Activated naive CD4-positive, alpha-beta T cell treated with anti-CD3 and anti-CD28 coated beads for 36 hours (primary cell): ENCODE data around the gene MPZL1. TPM values are rescaled to one million over a fixed set of nuclear protein-coding genes. Genes with fewer than 3 reads are reported as not detected.
A peak's percentile ranks its signal among the peaks of the same experiment; 100 is the strongest.
"Not testable (repeated sequence)": the region's sequence is repeated elsewhere in the genome, so short reads cannot be mapped to it uniquely, and the experiment has no call there.

Source experiments
- CTCF ChIA-PET: fragments of 350-600 bp; sonication (Branson Sonifier 250); formaldehyde crosslinking; loops from one replicate; lab custom pipeline; 2021; ENCODE audit warnings: antibody characterized with exemption; lab: Charles Lee
- DNase-seq: peaks from one replicate; pipeline ENCODE4 v3.0.0-alpha.2; 2020
- H3K27ac Mint-ChIP-seq: one replicate; pipeline ENCODE4 v1.8.0; 2021; ENCODE audit warnings: mild to moderate bottlenecking, mixed read lengths
- H3K27me3 Mint-ChIP-seq: one replicate; pipeline ENCODE4 v1.8.0; 2021; ENCODE audit warnings: low read depth, mixed read lengths
- H3K36me3 Mint-ChIP-seq: one replicate; pipeline ENCODE4 v1.8.0; 2021; ENCODE audit warnings: low read depth, mixed read lengths
- H3K4me1 Mint-ChIP-seq: one replicate; pipeline ENCODE4 v1.8.0; 2021; ENCODE audit warnings: low read depth, mixed read lengths
- H3K4me3 Mint-ChIP-seq: one replicate; pipeline ENCODE4 v1.8.0; 2021; ENCODE audit warnings: mild to moderate bottlenecking, moderate library complexity, mixed read lengths
- H3K9me3 Mint-ChIP-seq: one replicate; pipeline ENCODE4 v1.8.0; 2021; ENCODE audit warnings: mixed read lengths
- intact Hi-C: fragments of 100-400 bp; cut with micrococcal nuclease; formaldehyde crosslinking; loops from one replicate; pipeline ENCODE4 v1.15.1; 2023
- total RNA-seq, 2 experiments: library from RNA; stranded (reverse); gene quantifications; one replicate each; pipeline ENCODE4 v1.2.3, GENCODE V29; 2021

MPZL1 gene
- total RNA-seq, 2 experiments from 2014 or later = 24.2 to 28.1 TPM

- not testable (repeated sequence) for H3K27me3 Mint-ChIP-seq, H3K9me3 Mint-ChIP-seq, H3K4me3 Mint-ChIP-seq, H3K36me3 Mint-ChIP-seq, DNase-seq, H3K27ac Mint-ChIP-seq
- H3K4me1 Mint-ChIP-seq = peaks cover 24% of the 10 kb centered on the region
- CTCF ChIA-PET = interaction anchor here (1.1 kb wide), 1 partner anchor 119 kb away, joined by 3 read pairs; no protein-coding TSS in a partner anchor
- intact Hi-C loops = loop anchor here (10.0 kb wide), 1 partner anchor 932 kb away; the partner anchor contains the start of gene TADA1
Measured at GRCh38 chr1:167806676-167807075, 84.9 kb downstream of the MPZL1 start.

DNA sequence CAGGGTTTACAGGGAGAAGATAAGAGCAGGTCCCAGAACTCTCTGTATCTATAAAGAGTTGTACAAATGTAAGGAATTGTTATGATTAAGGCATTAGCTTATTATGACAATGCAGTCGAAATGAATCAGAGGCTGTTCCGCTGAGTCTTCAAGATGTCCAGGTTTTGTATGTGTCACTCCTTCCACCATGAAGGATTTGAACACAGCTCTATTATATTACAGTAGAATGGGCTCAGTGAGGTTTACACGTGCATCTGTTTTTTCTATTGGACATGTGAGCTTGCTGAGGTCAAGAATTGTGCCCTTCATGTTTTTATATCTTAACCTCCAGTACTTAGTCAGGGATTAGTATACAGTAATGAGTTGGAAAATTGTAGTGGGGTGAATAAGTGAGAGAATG lies 86.3 kb downstream of the MPZL1 start:
- intact Hi-C loops = loop anchor here (10.0 kb wide), 1 partner anchor 933 kb away; the partner anchor contains the start of gene TADA1
- CTCF ChIA-PET = interaction anchor here (1.1 kb wide), 1 partner anchor 93 kb away, joined by 4 read pairs; no protein-coding TSS in a partner anchor

GRCh38 chr1:167808690-167809089 lies 86.9 kb downstream of the MPZL1 start:
- CTCF ChIA-PET = no interaction called here
- H3K4me1 Mint-ChIP-seq = peaks cover 17% of the 10 kb centered on the region
- H3K27ac Mint-ChIP-seq = no peak overlapping the region
- intact Hi-C loops = loop anchor here (10.0 kb wide), 1 partner anchor 934 kb away; the partner anchor contains the start of gene TADA1
- peaks cover 13% of the 10 kb centered on the region for H3K9me3 Mint-ChIP-seq
- H3K36me3 Mint-ChIP-seq = peaks cover 1% of the 10 kb centered on the region
- no peak overlapping the region for H3K4me3 Mint-ChIP-seq
- no peaks in the 10 kb centered on the region for H3K27me3 Mint-ChIP-seq
- no peak for DNase-seq

More for the DNA sequence above, 86.3 kb downstream of the MPZL1 start:
- Mint-ChIP-seq H3K4me1 (peaks cover 22% of the 10 kb centered on the region), H3K9me3 (peaks cover 13% of the 10 kb centered on the region), H3K27ac (no peak overlapping the region), H3K36me3 (peaks cover 1% of the 10 kb centered on the region), H3K27me3 (no peaks in the 10 kb centered on the region), H3K4me3 (no peak overlapping the region)
- no peak for DNase-seq

DNA sequence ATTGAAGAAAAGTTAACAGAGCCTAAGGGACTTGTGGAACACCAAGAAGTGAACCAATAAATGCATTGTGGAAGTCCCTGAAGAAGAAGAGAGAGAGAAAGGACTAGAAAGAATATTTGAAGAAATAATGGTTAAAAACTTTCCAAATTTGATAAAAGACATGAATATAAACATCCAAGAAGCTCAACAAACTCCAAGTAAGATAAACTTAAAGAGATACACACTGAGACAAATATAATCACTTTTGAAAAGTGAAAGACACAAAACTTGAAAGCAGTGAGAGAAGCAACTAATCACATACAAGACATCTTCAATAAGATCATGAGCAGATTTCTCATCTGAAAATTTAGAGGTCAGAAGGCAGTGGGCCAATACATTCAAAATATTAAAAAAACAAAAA lies 91.2 kb downstream of the MPZL1 start:
- no peaks in the 10 kb centered on the region for H3K27me3 Mint-ChIP-seq
- peaks cover 1% of the 10 kb centered on the region for H3K36me3 Mint-ChIP-seq
- no peak overlapping the region for H3K4me3 Mint-ChIP-seq
- intact Hi-C loops = no loop called here
- no peak for DNase-seq
- no peaks in the 10 kb centered on the region for H3K4me1 Mint-ChIP-seq
- H3K9me3 Mint-ChIP-seq = peaks cover 23% of the 10 kb centered on the region
- CTCF ChIA-PET = no interaction called here
- no peak overlapping the region for H3K27ac Mint-ChIP-seq

DNA sequence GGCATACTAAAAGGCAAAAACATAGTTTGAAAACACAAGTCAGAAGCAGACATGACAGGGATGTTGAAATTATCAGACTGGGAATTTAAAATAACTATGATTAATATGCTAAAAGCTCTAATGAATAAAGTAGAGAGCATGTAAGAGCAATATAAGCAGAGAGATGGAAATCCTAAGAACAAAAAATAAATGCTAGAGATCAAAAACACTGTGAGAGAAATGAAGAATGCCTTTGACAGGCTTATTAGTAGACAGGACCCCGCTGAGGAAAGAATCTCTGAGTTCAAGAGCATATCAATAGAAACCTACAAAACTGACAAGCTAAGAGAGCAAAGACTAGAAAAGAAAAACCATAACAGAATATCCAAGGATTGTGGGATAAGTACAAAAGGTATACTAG lies 93.9 kb downstream of the MPZL1 start:
- peaks cover 5% of the 10 kb centered on the region for H3K4me1 Mint-ChIP-seq
- no peak for DNase-seq
- CTCF ChIA-PET = no interaction called here
- H3K27ac Mint-ChIP-seq = no peak overlapping the region
- H3K9me3 Mint-ChIP-seq = peaks cover 23% of the 10 kb centered on the region
- peaks cover 9% of the 10 kb centered on the region for H3K27me3 Mint-ChIP-seq
- H3K36me3 Mint-ChIP-seq = peaks cover 1% of the 10 kb centered on the region
- intact Hi-C loops = no loop called here
- no peak overlapping the region for H3K4me3 Mint-ChIP-seq

- DNase-seq = peak; percentile 20
- Mint-ChIP-seq H3K4me1 (peaks cover 5% of the 10 kb centered on the region), H3K27ac (no peak overlapping the region), H3K36me3 (no peaks in the 10 kb centered on the region), H3K9me3 (peaks cover 9% of the 10 kb centered on the region), H3K4me3 (peak overlapping the region; percentile 70), H3K27me3 (peaks cover 10% of the 10 kb centered on the region)
- CTCF ChIA-PET = interaction anchor here (0.6 kb wide), 1 partner anchor 221 kb away, joined by 3 read pairs; no protein-coding TSS in a partner anchor
- intact Hi-C loops = no loop called here
Measured at GRCh38 chr1:167819849-167820683, 98.3 kb downstream of the MPZL1 start.

- Mint-ChIP-seq H3K27me3 (peaks cover 10% of the 10 kb centered on the region), H3K36me3 (no peaks in the 10 kb centered on the region), H3K4me1 (peaks cover 5% of the 10 kb centered on the region), H3K4me3 (no peak overlapping the region), H3K27ac (no peak overlapping the region), H3K9me3 (peaks cover 2% of the 10 kb centered on the region)
- intact Hi-C loops = no loop called here
- no peak for DNase-seq
- CTCF ChIA-PET = interaction anchor here (0.6 kb wide), 1 partner anchor 220 kb away, joined by 3 read pairs; no protein-coding TSS in a partner anchor
Measured at GRCh38 chr1:167820684-167821355, 99.0 kb downstream of the MPZL1 start.

DNA sequence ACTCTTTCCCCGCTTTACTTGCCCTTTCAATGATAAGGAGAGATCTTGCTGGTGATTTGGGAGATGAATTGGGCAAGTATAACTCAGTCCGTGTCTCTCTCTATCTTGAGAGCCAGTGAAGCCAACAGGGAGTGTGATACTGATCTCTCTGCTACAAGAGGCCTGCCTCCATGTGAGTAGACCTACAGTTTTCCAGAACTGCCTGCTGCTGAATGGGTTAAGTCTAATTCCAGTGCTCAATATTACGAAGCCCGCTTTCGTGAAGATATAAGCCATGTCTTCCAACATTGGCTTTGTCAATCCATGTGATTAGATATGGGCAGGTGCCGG lies 99.5 kb downstream of the MPZL1 start:
- Mint-ChIP-seq H3K27ac (no peak overlapping the region), H3K27me3 (peaks cover 10% of the 10 kb centered on the region), H3K36me3 (no peaks in the 10 kb centered on the region), H3K4me3 (no peak overlapping the region), H3K4me1 (peaks cover 5% of the 10 kb centered on the region), H3K9me3 (no peaks in the 10 kb centered on the region)
- CTCF ChIA-PET = no interaction called here
- intact Hi-C loops = no loop called here
- no peak for DNase-seq

DNA sequence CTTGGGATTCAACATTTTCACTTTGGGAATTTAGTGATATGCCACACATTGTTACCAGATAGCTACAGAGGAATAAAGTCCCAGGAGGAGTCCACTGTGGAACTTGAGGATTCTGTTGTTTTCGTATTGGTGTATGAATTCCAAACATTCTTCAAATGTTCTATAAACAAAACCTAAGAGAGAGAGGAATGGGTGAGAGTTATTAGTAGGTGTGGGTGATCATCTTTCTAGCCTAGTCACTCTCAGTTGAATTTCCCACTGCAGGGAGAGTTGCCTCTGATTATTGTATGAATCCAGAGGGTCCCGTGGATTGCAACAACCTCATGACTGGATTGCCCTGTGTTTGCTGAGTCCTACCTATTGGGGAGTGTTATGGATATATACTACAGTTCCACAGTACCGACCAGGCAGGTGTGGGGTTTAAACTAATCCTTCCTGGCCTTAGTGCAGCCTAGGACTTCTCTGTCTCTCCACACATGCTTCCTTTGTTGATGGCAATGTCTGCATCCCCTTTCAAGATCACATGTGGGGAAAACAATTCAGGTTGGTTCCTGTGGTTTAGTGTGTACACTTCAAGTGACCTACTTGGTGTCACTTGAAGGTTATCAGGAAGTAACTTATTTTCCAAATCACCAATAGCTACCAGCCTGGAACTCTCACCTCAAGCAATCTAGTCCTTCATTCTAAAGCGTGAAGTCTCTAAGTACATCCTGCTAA lies 100.3 kb downstream of the MPZL1 start:
- Mint-ChIP-seq H3K36me3 (no peaks in the 10 kb centered on the region), H3K9me3 (no peaks in the 10 kb centered on the region), H3K27me3 (peaks cover 10% of the 10 kb centered on the region), H3K4me3 (no peak overlapping the region), H3K27ac (no peak overlapping the region), H3K4me1 (peaks cover 5% of the 10 kb centered on the region)
- intact Hi-C loops = no loop called here
- no peak for DNase-seq
- CTCF ChIA-PET = no interaction called here

DNA sequence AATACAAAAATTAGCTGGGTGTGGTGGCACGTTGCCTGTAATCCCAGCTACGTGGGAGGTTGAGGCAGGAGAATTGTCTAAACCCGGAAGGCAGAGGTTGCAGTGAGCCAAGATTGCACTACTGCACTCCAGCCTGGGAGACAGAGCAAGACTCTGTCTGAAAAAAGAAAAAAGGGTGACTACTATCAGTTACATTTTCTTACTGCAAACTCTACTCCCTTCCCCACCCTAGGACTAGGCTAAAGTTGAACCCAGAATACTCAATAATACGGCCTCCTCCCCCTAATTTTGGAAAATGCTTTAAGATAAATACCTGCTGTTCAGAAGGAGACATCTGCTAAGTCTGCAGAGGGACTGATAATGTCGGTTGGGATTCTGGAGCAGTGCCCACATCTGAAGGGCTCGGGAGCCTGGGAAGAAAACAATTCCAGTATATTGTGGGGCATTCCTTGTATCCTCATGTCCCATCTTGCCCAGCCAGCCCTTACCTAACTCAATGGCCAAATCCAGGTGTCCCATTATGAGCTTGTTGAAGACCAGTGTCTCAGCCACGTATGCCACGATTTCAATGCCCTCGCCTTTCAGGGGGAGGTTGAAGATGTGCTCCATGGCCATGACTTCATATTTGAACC lies 102.5 kb downstream of the MPZL1 start:
- no peak for DNase-seq
- Mint-ChIP-seq H3K9me3 (no peaks in the 10 kb centered on the region), H3K36me3 (no peaks in the 10 kb centered on the region), H3K27me3 (peaks cover 10% of the 10 kb centered on the region), H3K4me3 (no peak overlapping the region), H3K4me1 (peaks cover 5% of the 10 kb centered on the region), H3K27ac (no peak overlapping the region)
- CTCF ChIA-PET = no interaction called here
- intact Hi-C loops = no loop called here

DNA sequence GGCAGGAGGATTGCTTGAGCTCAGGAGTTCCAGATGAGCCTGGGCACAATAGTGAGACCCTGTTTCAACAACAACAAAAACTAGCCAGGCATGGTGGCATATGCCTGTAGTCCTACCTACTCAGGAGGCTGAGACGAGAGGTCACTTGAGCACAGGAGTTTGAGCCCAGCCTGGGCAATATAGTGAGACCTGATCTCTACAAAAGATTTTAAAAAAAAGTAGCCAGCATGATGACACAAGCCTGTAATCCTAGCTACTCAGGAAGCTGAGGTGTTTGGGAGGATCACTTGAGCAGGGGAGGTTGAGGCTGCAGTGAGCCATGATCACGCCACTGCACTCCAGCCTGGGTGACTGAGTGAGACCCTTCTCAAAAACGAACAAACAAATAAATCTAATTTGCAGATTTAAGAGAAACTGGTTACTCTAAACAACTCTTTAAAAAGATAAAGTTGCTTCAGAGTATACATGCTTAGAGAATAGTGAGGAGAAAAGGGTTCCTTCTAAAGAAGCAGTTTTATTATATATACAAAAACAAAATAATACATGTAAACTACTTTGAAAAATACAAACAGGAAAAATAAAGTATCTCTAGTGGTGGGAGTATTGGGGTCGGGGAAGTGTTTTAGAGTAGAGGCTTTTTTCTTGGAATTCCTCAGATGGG lies 103.8 kb downstream of the MPZL1 start:
- Mint-ChIP-seq H3K9me3 (no peaks in the 10 kb centered on the region), H3K4me1 (no peaks in the 10 kb centered on the region), H3K27me3 (peaks cover 2% of the 10 kb centered on the region), H3K4me3 (no peak overlapping the region), H3K27ac (no peak overlapping the region), H3K36me3 (no peaks in the 10 kb centered on the region)
- intact Hi-C loops = no loop called here
- no peak for DNase-seq
- CTCF ChIA-PET = no interaction called here
